Upper lobe of left lung (tissue), 6 donors: ENCODE results near the gene OR11L1. TPM values are rescaled to one million over a fixed set of nuclear protein-coding genes. Genes with fewer than 3 reads are reported as not detected.
A peak's percentile ranks its signal among the peaks of the same experiment; 100 is the strongest.

ENCODE experiments used
- ATAC-seq, 2 donors: fragments of 200-7000 bp; cut with Tn5 transposase; one replicate each; pipeline ENCODE4 v1.9.1; 2022; ENCODE audit warnings: mild to moderate bottlenecking in 2 of 2, moderate library complexity in 2 of 2; ENCODE audit not compliant: low FRiP score in 2 of 2
- DNase-seq, 2 donors: peaks; one replicate each; pipeline ENCODE4 v3.0.0-alpha.2; 2019 to 2020
- H3K27ac ChIP-seq, 4 donors: fragments of 200-600 bp; sonication (generic); one replicate each; pipeline ENCODE4 v1.5.1; 2016 to 2019
- H3K27me3 ChIP-seq, 4 donors: fragments of 200-600 bp; sonication (generic); one replicate each; pipeline ENCODE4 v1.5.1; 2017 to 2019
- H3K36me3 ChIP-seq, 4 donors: fragments of 200-600 bp; sonication (generic); one replicate each; pipeline ENCODE4 v1.5.1; 2016 to 2019
- H3K4me1 ChIP-seq, 4 donors: fragments of 200-600 bp; sonication (generic); one replicate each; pipeline ENCODE4 v1.5.1; 2018 to 2019
- H3K4me3 ChIP-seq, 4 donors: fragments of 200-600 bp; sonication (generic); one replicate each; pipeline ENCODE4 v1.5.1; 2017 to 2019; ENCODE audit warnings: mild to moderate bottlenecking in 2 of 4, moderate library complexity in 1 of 4
- H3K9me3 ChIP-seq, 4 donors: fragments of 200-600 bp; sonication (generic); one replicate each; pipeline ENCODE4 v1.5.1; 2018 to 2019
- EP300 ChIP-seq, 4 donors: sonication (generic); formaldehyde crosslinking; IDR thresholded peaks; one replicate each; pipeline ENCODE4 v1.5.1; 2017; ENCODE audit warnings: antibody characterized with exemption in 4 of 4, control low read depth in 2 of 4
- POLR2A ChIP-seq, 4 donors: fragments of 450-650 bp; IDR thresholded peaks; one replicate each; pipeline ENCODE4 v1.5.1; 2016 to 2017; ENCODE audit warnings: antibody characterized with exemption in 4 of 4, mild to moderate bottlenecking in 2 of 4
- POLR2AphosphoS5 ChIP-seq, 2 donors: sonication (generic); formaldehyde crosslinking; IDR thresholded peaks; one replicate each; pipeline ENCODE4 v1.5.1; 2017; ENCODE audit warnings: antibody characterized with exemption in 2 of 2
- WGBS, 2 donors: methylation state at CpG; one replicate each; pipeline ENCODE4 v1.1.5; 2017 to 2018; 5-methylcytosine and 5-hydroxymethylcytosine counted together
- total RNA-seq, 6 donors: library from RNA; depleted of rRNA in 4 of 6; stranded (reverse); fragments of >200 nt in 4 of 6; gene quantifications; one replicate each; pipeline versions ENCODE4 v1.1.0 to v1.2.1, GENCODE V29; 2016 to 2021
- TF ChIP-seq, protein P1 (sequence below), 6 experiments: fragments of 450-650 bp in 4 of 6; fragments of 200-600 bp in 2 of 6; sonication (generic) in 2 of 6; IDR thresholded peaks; one replicate each; pipeline ENCODE4 v1.5.1; 2016 to 2019; ENCODE audit warnings: antibody characterized with exemption in 6 of 6
- donor health status: DM: no; HTN: no; CAD: no; lungs with moderate emphysema.
- donor health status: DM: no; HTN: yes; CAD: no; lungs with severe emphysema.

The OR11L1 gene
- total RNA-seq, 6 donors from 2014 or later = not detected

DNA sequence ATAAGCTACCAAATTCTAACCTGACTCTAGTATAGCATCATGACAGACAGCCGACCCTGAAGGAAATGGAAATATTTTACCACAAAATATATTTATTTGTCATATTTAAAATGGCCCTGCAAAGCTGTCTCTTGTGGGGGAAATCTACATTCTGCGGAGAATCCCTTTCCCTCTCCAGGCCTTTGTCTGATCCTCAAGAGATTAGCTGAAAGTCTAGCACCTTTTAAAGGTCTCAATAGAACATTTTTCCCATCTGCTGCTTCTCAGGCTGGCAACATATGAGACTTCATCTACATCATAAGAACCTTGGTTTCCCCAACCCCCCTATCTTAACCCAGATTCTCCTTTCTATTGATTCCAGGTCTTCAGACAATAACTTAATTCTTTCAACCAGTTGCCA, 1.7 kb upstream of the OR11L1 start:
- Histone ChIP-seq H3K4me3 (no peak overlapping the region), H3K27me3 (no peaks in the 10 kb centered on the region), H3K4me1 (no peaks in the 10 kb centered on the region), H3K9me3 (no peaks in the 10 kb centered on the region), H3K27ac (no peak overlapping the region), H3K36me3 (no peaks in the 10 kb centered on the region)
- DNase-seq (no peak), ATAC-seq (no peak)
- TF ChIP-seq, protein P1, sequence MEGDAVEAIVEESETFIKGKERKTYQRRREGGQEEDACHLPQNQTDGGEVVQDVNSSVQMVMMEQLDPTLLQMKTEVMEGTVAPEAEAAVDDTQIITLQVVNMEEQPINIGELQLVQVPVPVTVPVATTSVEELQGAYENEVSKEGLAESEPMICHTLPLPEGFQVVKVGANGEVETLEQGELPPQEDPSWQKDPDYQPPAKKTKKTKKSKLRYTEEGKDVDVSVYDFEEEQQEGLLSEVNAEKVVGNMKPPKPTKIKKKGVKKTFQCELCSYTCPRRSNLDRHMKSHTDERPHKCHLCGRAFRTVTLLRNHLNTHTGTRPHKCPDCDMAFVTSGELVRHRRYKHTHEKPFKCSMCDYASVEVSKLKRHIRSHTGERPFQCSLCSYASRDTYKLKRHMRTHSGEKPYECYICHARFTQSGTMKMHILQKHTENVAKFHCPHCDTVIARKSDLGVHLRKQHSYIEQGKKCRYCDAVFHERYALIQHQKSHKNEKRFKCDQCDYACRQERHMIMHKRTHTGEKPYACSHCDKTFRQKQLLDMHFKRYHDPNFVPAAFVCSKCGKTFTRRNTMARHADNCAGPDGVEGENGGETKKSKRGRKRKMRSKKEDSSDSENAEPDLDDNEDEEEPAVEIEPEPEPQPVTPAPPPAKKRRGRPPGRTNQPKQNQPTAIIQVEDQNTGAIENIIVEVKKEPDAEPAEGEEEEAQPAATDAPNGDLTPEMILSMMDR (IDR thresholded peaks at IDR 0.05) = no peak
- TF ChIP-seq POLR2A (IDR thresholded peaks at IDR 0.05) = no peak
- no peak for TF ChIP-seq POLR2AphosphoS5 (IDR thresholded peaks at IDR 0.05)
- 50 to 75% methylated on average over 2 of the region's 2 CpGs for WGBS, 2 donors

DNA sequence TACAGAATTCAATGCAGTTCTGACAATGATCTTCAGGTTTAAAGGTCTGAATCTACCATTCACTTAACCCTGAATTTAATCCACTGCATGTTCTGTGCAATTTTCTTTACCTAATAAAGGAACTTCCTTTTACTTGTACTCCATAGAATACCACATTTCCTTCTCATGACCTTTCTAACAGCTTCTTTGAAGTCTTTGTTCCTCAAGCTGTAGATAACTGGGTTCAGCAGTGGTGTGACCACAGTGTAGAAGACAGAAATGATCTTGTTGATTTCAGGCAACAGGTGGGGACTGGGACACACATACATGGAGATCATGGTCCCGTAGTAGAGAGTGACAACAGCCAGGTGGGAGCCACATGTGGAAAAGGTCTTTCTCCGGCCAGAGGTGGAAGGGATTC, 878 bp downstream of the OR11L1 start:
- WGBS, 2 donors = 72 to 81% methylated on average over 2 of the region's 2 CpGs
- H3K27ac ChIP-seq = no peak overlapping the region
- no peak for DNase-seq
- no peak for ATAC-seq
- no peaks in the 10 kb centered on the region for H3K4me1 ChIP-seq
- TF ChIP-seq POLR2AphosphoS5 (IDR thresholded peaks at IDR 0.05) = no peak
- TF ChIP-seq, protein P1 (IDR thresholded peaks at IDR 0.05) = no peak
- H3K9me3 ChIP-seq = no peaks in the 10 kb centered on the region
- no peaks in the 10 kb centered on the region for H3K27me3 ChIP-seq
- H3K36me3 ChIP-seq = no peaks in the 10 kb centered on the region
- no peak overlapping the region for H3K4me3 ChIP-seq

DNA sequence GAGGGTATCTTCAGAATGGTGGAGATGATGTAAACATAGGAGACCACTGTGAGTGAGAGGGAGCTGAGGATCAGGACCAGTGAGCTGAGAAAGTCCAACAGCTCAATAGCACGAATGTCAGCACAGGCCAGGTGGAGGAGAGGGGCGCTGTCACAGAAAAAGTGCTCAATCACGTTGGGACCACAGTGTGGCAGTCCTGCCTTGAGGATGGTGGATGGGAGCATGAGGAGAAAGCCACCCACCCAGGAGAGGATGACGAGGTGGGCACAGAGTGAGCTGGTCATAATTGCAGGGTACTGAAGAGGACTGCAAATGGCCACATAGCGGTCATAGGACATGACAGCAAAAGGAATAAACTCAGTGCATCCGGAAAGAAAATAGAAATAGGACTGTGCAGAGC, 8.1 kb downstream of the OR11L1 start:
- TF ChIP-seq POLR2A (IDR thresholded peaks at IDR 0.05) (no peak), POLR2AphosphoS5 (IDR thresholded peaks at IDR 0.05) (no peak), EP300 (IDR thresholded peaks at IDR 0.05) (no peak)
- TF ChIP-seq, protein P1 (IDR thresholded peaks at IDR 0.05) = no peak
- H3K27ac ChIP-seq = no peak overlapping the region
- H3K36me3 ChIP-seq = no peaks in the 10 kb centered on the region
- WGBS, 2 donors = 70 to 74% methylated on average over 6 of the region's 6 CpGs
- ATAC-seq (peak in 1 of 2 donors; percentile 12), DNase-seq (no peak)
- no peak overlapping the region for H3K4me3 ChIP-seq
- H3K27me3 ChIP-seq = no peaks in the 10 kb centered on the region
- no peaks in the 10 kb centered on the region for H3K4me1 ChIP-seq
- H3K9me3 ChIP-seq = no peaks in the 10 kb centered on the region

DNA sequence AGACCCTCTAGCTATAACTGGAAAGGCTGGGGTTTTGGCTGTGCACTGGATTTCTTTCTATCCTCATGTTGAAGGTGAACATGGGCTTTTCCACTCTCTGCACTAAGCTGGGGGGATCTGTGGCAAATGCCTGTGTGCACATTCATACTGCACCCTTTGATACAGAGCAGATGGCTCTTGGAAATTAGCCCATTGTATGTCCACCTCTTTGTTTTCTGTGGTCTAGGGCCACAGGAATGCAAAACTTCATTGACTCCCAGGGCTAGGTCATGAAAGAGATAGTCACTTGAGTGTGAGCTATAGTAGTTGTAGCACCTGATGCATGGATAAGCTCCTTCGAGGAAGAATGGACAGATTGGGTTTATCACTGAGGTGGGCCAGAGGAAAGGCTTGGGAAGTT, 12.0 kb downstream of the OR11L1 start:
- Histone ChIP-seq H3K36me3 (no peaks in the 10 kb centered on the region), H3K27me3 (no peaks in the 10 kb centered on the region), H3K9me3 (no peaks in the 10 kb centered on the region), H3K27ac (no peak overlapping the region), H3K4me3 (no peak overlapping the region), H3K4me1 (no peaks in the 10 kb centered on the region)
- TF ChIP-seq POLR2AphosphoS5 (IDR thresholded peaks at IDR 0.05) (no peak), EP300 (IDR thresholded peaks at IDR 0.05) (no peak), POLR2A (IDR thresholded peaks at IDR 0.05) (no peak)
- TF ChIP-seq, protein P1 (IDR thresholded peaks at IDR 0.05) = no peak
- DNase-seq = no peak
- ATAC-seq = no peak
- 0 to 26% methylated on average over 1 of the region's 1 CpG for WGBS, 2 donors

DNA sequence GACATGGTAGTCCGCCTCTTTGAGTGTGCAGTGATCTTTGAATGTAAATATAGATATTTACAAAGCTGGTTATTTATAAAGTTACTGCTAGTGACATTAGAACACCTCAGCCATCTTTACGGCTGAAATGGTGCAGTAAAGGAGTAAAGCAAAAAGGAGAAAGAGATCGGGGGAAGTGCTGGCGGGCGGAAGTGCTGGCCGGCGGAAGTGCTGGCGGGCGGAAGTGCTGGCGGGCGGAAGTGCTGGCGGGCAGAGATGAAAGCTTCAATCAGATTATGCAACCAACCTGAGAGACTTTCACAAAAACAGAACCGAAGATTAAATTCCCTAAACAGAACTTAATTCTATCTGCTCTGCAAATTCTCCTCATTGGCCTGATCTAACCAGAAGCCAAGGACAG, 16.3 kb downstream of the OR11L1 start:
- TF ChIP-seq EP300 (IDR thresholded peaks at IDR 0.05) (no peak), POLR2AphosphoS5 (IDR thresholded peaks at IDR 0.05) (no peak), POLR2A (IDR thresholded peaks at IDR 0.05) (no peak)
- TF ChIP-seq, protein P1 (IDR thresholded peaks at IDR 0.05) = no peak
- ATAC-seq (no peak), DNase-seq (peak in 1 of 2 donors; percentile 40)
- Histone ChIP-seq H3K4me3 (no peak overlapping the region), H3K27ac (no peak overlapping the region), H3K9me3 (no peaks in the 10 kb centered on the region), H3K36me3 (no peaks in the 10 kb centered on the region), H3K27me3 (no peaks in the 10 kb centered on the region), H3K4me1 (no peaks in the 10 kb centered on the region)
- WGBS, 2 donors = 81 to 87% methylated on average over 12 to 13 of the region's 13 CpGs
